Heart left ventricle (tissue), 13 donors: Measurements from ENCODE around the gene CREBBP.

Experiments used
- POLR2A ChIP-seq, 2 donors: fragments of 450-650 bp; IDR thresholded peaks; one replicate each; pipeline ENCODE4 v1.6.1; 2017; ENCODE audit warnings: antibody characterized with exemption in 2 of 2, mild to moderate bottlenecking in 2 of 2, moderate library complexity in 2 of 2
- TF ChIP-seq, protein P1 (sequence below), 12 donors: fragments of 200-600 bp; sonication (generic) in 4 of 12; IDR thresholded peaks; one replicate each; pipeline versions ENCODE4 v1.5.0 to v1.8.0; 2018 to 2022; ENCODE audit warnings: antibody characterized with exemption in 12 of 12, mild to moderate bottlenecking in 5 of 12
- donor health status: ischemic (EF 13 %, LVEDD 7.1; RV severe dilation, severe dysfunction).
- donor health status: DM: no; HTN: yes; CAD: no.
- donor health status: DM: no; HTN: no; CAD: no.
- donor health status: ischemic (EF 25% LVEDD 6.9; RV normal size, moderate dysfunction).
- donor health status: ischemic (EF 25% LVEDD 5.7; RV mildly dilated, moderate dysfunction).
- donor health status: ischemic (EF 35%, LVEDD 5.7; RV mildly dilated, moderate dysfunction).
- donor health status: nonischemic (EF 11% LVEDD 7.7; RV severe dilation, severe dysfunction).
- donor health status: DM: yes; HTN: yes; CAD: no.
- donor health status: PGD.
- donor health status: ischemic (EF 29% LVEDD 5.4; RV normal size, mild dysfunction).
- donor health status: nonischemic (EF 23%, LVEDD 6.1; RV moderate dilation, normal function).

DNA sequence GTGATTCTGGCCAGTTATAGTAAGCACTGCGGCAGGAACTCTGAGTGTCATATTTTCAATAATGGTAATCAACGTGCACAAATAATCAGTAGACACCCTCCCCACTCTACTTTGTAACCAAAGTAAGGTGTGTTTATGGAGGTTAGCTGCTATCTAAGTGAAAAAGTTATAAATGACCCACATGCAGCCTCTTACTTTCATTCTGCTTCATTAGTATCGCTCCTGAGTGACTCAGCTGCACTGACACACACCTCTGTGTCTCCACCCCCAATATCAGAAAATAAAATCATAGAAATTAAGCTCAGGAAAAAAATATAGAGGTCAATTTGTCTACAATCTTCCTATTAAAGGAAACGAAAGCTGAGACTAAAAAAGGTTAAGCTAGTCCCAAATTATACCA, 99.1 kb downstream of the CREBBP start:
- TF ChIP-seq, protein P1, sequence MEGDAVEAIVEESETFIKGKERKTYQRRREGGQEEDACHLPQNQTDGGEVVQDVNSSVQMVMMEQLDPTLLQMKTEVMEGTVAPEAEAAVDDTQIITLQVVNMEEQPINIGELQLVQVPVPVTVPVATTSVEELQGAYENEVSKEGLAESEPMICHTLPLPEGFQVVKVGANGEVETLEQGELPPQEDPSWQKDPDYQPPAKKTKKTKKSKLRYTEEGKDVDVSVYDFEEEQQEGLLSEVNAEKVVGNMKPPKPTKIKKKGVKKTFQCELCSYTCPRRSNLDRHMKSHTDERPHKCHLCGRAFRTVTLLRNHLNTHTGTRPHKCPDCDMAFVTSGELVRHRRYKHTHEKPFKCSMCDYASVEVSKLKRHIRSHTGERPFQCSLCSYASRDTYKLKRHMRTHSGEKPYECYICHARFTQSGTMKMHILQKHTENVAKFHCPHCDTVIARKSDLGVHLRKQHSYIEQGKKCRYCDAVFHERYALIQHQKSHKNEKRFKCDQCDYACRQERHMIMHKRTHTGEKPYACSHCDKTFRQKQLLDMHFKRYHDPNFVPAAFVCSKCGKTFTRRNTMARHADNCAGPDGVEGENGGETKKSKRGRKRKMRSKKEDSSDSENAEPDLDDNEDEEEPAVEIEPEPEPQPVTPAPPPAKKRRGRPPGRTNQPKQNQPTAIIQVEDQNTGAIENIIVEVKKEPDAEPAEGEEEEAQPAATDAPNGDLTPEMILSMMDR (IDR thresholded peaks at IDR 0.05), result no peak
- no peak for TF ChIP-seq POLR2A (IDR thresholded peaks at IDR 0.05)
